ENCODE data around the gene IFT20. TPM values are rescaled to one million over a fixed set of nuclear protein-coding genes. Genes with fewer than 3 reads are reported as not detected.

IFT20 gene
- total RNA-seq, 6 donors from 2014 or later: 28.6 to 60.8 (median 44.3) TPM

DNA sequence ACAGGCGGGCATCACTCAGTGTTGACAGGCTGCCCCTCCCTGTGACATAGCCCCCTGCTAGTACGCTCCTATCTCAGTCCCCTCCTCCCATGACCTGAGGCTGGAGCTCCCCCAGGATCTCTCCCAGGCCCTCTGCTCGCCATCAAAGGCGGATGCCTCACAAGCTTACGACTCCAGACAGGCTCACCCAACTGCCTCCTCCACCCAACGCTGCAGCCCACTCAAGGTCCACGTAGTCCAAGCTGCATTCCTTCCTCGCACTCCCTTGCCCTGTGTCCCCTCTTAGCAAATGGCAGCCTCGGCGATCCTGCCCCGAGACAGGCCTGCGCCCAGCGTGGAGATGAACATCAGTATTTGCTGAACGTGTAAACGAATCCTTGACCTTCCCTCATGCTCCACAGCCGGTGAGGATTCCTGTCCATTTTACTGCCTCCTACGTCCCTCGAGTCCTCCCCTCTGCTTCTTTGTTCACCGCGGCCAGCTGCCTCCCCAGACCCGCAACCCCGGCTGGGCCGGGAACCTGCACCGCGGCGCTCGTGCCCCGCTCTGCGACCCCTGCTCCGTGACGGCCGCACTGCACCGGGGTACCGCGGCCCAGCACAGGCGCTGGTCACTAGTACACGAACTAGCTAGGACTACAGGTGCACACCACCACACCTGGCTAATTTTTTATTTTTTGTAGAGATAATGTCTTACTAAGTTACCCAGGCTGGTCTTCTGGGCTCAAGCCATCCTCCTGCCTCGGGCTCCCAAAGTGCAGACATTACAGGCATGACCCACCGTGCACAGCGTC is 17.1 kb downstream of the IFT20 start:
- TF ChIP-seq POLR2A (IDR thresholded peaks at IDR 0.05) (no peak), POLR2AphosphoS5 (IDR thresholded peaks at IDR 0.05) (no peak), EP300 (IDR thresholded peaks at IDR 0.05) (no peak)
- TF ChIP-seq, protein P1, sequence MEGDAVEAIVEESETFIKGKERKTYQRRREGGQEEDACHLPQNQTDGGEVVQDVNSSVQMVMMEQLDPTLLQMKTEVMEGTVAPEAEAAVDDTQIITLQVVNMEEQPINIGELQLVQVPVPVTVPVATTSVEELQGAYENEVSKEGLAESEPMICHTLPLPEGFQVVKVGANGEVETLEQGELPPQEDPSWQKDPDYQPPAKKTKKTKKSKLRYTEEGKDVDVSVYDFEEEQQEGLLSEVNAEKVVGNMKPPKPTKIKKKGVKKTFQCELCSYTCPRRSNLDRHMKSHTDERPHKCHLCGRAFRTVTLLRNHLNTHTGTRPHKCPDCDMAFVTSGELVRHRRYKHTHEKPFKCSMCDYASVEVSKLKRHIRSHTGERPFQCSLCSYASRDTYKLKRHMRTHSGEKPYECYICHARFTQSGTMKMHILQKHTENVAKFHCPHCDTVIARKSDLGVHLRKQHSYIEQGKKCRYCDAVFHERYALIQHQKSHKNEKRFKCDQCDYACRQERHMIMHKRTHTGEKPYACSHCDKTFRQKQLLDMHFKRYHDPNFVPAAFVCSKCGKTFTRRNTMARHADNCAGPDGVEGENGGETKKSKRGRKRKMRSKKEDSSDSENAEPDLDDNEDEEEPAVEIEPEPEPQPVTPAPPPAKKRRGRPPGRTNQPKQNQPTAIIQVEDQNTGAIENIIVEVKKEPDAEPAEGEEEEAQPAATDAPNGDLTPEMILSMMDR (IDR thresholded peaks at IDR 0.05): no peak
- peak in 1 of 2 donors; percentile 8 for ATAC-seq (ENCODE audit: low FRiP score in 2 of 2)
- Histone ChIP-seq H3K9me3 (no peaks in the 10 kb centered on the region), H3K4me1 (peaks cover 11 to 23% (median 18%) of the 10 kb centered on the region in 4 donors), H3K4me3 (peak overlapping the region; percentile 16 to 78 (median 74)), H3K36me3 (no peaks in the 10 kb centered on the region), H3K27me3 (peaks cover 0 to 3% (median 0%) of the 10 kb centered on the region in 4 donors), H3K27ac (peak overlapping the region in 2 of 4 donors; percentile 14 to 58)
- DNase-seq: peak in 1 of 2 donors; percentile 83
- 13 to 19% methylated on average over 24 to 36 of the region's 40 CpGs for WGBS, 2 donors

DNA sequence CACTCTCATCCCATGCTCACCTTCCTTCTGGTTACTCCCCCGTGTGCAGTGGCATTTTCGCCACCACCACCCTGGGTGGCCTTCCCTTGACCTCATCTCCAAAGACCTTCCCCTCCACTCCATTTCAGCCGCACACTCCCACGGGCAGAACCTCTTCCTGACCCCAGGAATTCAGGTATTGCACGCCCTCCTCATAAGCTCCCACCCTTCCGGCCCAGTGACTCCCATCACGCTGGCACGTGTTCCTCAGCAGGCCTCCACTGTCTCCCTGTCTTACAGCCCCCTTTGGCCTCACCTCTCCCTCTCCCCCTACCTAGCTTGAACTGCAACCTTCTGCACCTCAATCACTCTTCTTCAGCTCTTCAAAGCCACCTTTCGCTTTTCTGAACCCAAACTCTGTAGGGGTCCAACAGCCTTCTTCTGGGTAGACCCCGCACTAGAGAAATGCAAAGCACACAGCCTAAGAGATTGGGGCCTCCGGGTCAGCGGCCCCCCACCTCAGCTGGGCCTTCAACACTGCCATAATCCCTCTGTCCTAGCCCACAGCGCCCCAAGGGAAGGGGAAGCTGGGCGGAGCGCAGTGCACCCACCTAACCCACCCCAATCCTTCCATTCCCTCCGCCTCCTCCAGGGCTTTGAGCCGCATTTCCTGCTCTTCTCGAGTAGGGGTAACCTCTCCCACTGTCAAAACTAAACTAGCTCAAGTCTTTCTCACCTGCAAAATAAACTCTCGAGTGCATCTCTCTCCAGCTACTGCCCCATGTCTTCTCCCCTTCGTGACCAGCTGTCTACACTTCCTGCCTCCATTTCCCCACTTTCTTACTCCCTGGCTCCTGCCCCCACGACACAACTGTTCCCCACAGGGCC is 17.9 kb downstream of the IFT20 start:
- no peaks in the 10 kb centered on the region for H3K36me3 ChIP-seq
- no peaks in the 10 kb centered on the region for H3K9me3 ChIP-seq
- H3K4me1 ChIP-seq: peaks cover 11 to 23% (median 18%) of the 10 kb centered on the region in 4 donors
- no peak overlapping the region for H3K27ac ChIP-seq
- 84% methylated on average over 21 of the region's 21 CpGs for WGBS, 2 donors
- H3K4me3 ChIP-seq: no peak overlapping the region
- peaks cover 0 to 3% (median 0%) of the 10 kb centered on the region in 4 donors for H3K27me3 ChIP-seq
- ATAC-seq (ENCODE audit: low FRiP score in 2 of 2) (no peak), DNase-seq (peak in 1 of 2 donors; percentile 30)
- TF ChIP-seq EP300 (IDR thresholded peaks at IDR 0.05): no peak
- TF ChIP-seq, protein P1 (IDR thresholded peaks at IDR 0.05): no peak
- TF ChIP-seq POLR2AphosphoS5 (IDR thresholded peaks at IDR 0.05): no peak
- TF ChIP-seq POLR2A (IDR thresholded peaks at IDR 0.05): no peak

DNA sequence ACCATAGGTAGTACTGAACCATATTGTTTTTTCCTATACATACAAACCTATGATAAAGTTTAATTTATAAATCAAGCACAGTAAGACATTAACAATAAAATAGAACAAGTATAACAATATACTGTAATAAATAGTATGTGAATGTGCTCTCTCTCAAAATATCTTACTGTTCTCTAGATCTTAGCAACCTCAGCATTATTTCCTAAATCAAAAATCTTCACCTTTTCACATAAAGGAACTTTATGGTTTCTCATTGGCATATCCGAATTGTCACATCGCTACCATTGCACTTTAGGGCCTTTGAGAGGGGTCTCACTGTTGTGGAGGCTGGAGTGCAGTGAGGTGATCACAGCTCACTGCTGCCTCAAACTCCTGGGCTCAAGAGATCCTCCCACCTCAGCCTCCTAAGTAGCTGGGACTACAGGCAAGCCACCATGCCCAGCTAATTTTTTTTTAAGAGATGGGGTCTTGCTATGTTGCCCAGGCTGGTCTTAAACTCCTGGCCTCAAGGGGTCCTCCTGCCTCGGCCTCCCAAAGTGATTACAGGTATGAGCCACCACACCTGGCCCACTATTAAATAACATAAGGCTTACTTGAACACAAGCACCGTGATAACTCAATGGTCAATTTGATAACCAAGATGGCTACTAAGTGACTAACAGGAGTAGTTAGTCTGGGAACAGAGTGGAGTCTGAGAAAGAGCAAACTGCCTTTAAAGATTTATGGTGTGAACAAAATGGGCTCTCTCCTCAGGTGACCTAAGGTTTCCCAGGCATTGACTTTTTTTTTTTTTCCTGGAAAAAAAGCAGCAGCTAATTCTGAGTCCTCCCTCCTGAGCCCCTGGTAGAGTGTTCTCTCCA is 19.2 kb downstream of the IFT20 start:
- ATAC-seq (ENCODE audit: low FRiP score in 2 of 2) (no peak), DNase-seq (no peak)
- TF ChIP-seq POLR2AphosphoS5 (IDR thresholded peaks at IDR 0.05): no peak
- TF ChIP-seq POLR2A (IDR thresholded peaks at IDR 0.05): no peak
- TF ChIP-seq EP300 (IDR thresholded peaks at IDR 0.05): no peak
- TF ChIP-seq, protein P1 (IDR thresholded peaks at IDR 0.05): no peak
- H3K4me1 ChIP-seq: peaks cover 11 to 23% (median 18%) of the 10 kb centered on the region in 4 donors
- H3K27ac ChIP-seq: no peak overlapping the region
- no peak overlapping the region for H3K4me3 ChIP-seq
- no peaks in the 10 kb centered on the region for H3K36me3 ChIP-seq
- 94 to 98% methylated on average over 4 of the region's 4 CpGs for WGBS, 2 donors
- no peaks in the 10 kb centered on the region for H3K9me3 ChIP-seq
- H3K27me3 ChIP-seq: peaks cover 0 to 3% (median 0%) of the 10 kb centered on the region in 4 donors

DNA sequence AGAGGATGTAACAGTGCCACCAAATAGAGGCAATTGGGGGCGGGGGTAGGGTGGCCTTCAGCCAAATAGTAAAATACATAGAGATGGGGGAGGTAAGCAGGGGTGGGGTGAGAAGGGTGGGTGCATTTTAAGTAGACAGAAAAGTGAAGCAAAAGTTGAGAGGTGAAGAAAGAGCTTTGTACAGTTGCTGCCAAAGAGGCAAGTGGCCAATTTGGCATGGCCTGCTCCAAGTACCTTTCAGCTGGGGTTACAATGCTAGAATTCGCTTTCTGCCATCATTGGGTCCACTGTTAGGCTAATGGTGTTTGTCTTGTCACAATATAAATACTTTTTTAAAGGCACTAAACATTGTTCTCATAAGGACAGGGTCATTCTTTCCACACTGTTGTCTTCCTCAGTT is 21.4 kb downstream of the IFT20 start:
- Histone ChIP-seq H3K4me1 (peaks cover 6 to 10% (median 9%) of the 10 kb centered on the region in 4 donors), H3K27me3 (peaks cover 0 to 2% (median 0%) of the 10 kb centered on the region in 4 donors), H3K36me3 (no peaks in the 10 kb centered on the region), H3K27ac (no peak overlapping the region), H3K9me3 (no peaks in the 10 kb centered on the region), H3K4me3 (no peak overlapping the region)
- TF ChIP-seq POLR2A (IDR thresholded peaks at IDR 0.05): no peak
- no peak for TF ChIP-seq POLR2AphosphoS5 (IDR thresholded peaks at IDR 0.05)
- no peak for TF ChIP-seq EP300 (IDR thresholded peaks at IDR 0.05)
- TF ChIP-seq, protein P1 (IDR thresholded peaks at IDR 0.05): no peak
- DNase-seq (no peak), ATAC-seq (ENCODE audit: low FRiP score in 2 of 2) (no peak)
- WGBS, 2 donors: 86 to 95% methylated on average over 2 of the region's 2 CpGs
